GM23338 (cell line): ENCODE data around the gene RXRA. TPM values are rescaled to one million over a fixed set of nuclear protein-coding genes. Genes with fewer than 3 reads are reported as not detected.

Source experiments
- ATAC-seq: fragments of 200-7000 bp; cut with Tn5 transposase; 3 replicates; pipeline ENCODE4 v1.9.1; 2020
- DNase-seq: peaks from one replicate; pipeline ENCODE4 v3.0.0-alpha.2; 2015; ENCODE audit warnings: low spot score
- H2AFZ ChIP-seq: fragments of 200-600 bp; sonication (generic); 2 replicates; pipeline ENCODE4 v1.8.0; 2016; ENCODE audit warnings: antibody characterized with exemption, mild to moderate bottlenecking, moderate library complexity
- H3F3A ChIP-seq: fragments of 200-600 bp; sonication (generic); replicated peaks from 2 replicates; pipeline ENCODE4 v1.8.0; 2017; ENCODE audit warnings: antibody characterized with exemption, mixed run types, low read depth
- H3K27ac ChIP-seq: fragments of 200-600 bp; sonication (generic); 2 replicates; pipeline ENCODE4 v1.6.1; 2016; ENCODE audit warnings: low read depth
- H3K27me3 ChIP-seq: fragments of 200-600 bp; sonication (generic); 2 replicates; pipeline ENCODE4 v1.8.0; 2016; ENCODE audit warnings: mild to moderate bottlenecking, mixed run types, moderate library complexity; ENCODE audit not compliant: insufficient read depth
- H3K36me3 ChIP-seq: fragments of 200-600 bp; sonication (generic); 2 replicates; pipeline ENCODE4 v1.8.0; 2016; ENCODE audit warnings: mild to moderate bottlenecking; ENCODE audit not compliant: insufficient read depth
- H3K4me1 ChIP-seq: fragments of 200-600 bp; sonication (generic); 2 replicates; pipeline ENCODE4 v1.8.0; 2016; ENCODE audit warnings: mild to moderate bottlenecking, moderate library complexity; ENCODE audit not compliant: insufficient read depth
- H3K4me2 ChIP-seq: fragments of 200-600 bp; sonication (generic); 2 replicates; pipeline ENCODE4 v1.7.1; 2017; ENCODE audit warnings: mixed run types
- H3K4me3 ChIP-seq: fragments of 200-600 bp; sonication (generic); 2 replicates; pipeline ENCODE4 v1.6.1; 2016; ENCODE audit warnings: mixed run types
- H3K79me2 ChIP-seq: fragments of 200-600 bp; sonication (generic); replicated peaks from 2 replicates; pipeline ENCODE4 v1.8.0; 2017; ENCODE audit warnings: mild to moderate bottlenecking; ENCODE audit not compliant: insufficient read depth
- H3K9me2 ChIP-seq: fragments of 200-600 bp; sonication (generic); 2 replicates; pipeline ENCODE4 v1.8.0; 2017; ENCODE audit not compliant: insufficient read depth
- H4K20me1 ChIP-seq: fragments of 200-600 bp; sonication (generic); replicated peaks from 2 replicates; pipeline ENCODE4 v1.8.0; 2017; ENCODE audit warnings: mild to moderate bottlenecking; ENCODE audit not compliant: insufficient read depth
- H3K27ac Mint-ChIP-seq: 2 replicates; pipeline ENCODE4 v1.8.0; 2020; ENCODE audit warnings: inconsistent platforms, mild to moderate bottlenecking, moderate library complexity, mixed read lengths
- H3K27me3 Mint-ChIP-seq: 3 replicates; pipeline ENCODE4 v1.8.0; 2022; ENCODE audit warnings: low read depth, mild to moderate bottlenecking, moderate library complexity, mixed read lengths, inconsistent platforms; ENCODE audit not compliant: insufficient read depth, poor library complexity
- H3K36me3 Mint-ChIP-seq: 3 replicates; pipeline ENCODE4 v1.8.0; 2021; ENCODE audit warnings: low read depth, mild to moderate bottlenecking, inconsistent platforms, moderate library complexity, mixed read lengths
- H3K4me1 Mint-ChIP-seq: 3 replicates; pipeline ENCODE4 v1.8.0; 2020; ENCODE audit warnings: mild to moderate bottlenecking, inconsistent platforms, mixed read lengths
- H3K4me3 Mint-ChIP-seq: 3 replicates; pipeline ENCODE4 v1.8.0; 2021; ENCODE audit warnings: moderate library complexity, mild to moderate bottlenecking, inconsistent platforms, mixed read lengths
- H3K9me3 Mint-ChIP-seq: 3 replicates; pipeline ENCODE4 v1.8.0; 2020; ENCODE audit warnings: moderate library complexity, mild to moderate bottlenecking, inconsistent platforms, mixed read lengths
- EZH2phosphoT487 ChIP-seq: fragments of 200-600 bp; sonication (generic); IDR thresholded peaks from one replicate; pipeline ENCODE4 v1.8.1; 2018; ENCODE audit warnings: antibody characterized with exemption; ENCODE audit not compliant: unreplicated experiment
- JUNB ChIP-seq: IDR thresholded peaks from one replicate; pipeline ENCODE4 v1.6.1; 2016; ENCODE audit warnings: antibody characterized with exemption; ENCODE audit not compliant: unreplicated experiment
- NANOG ChIP-seq: IDR thresholded peaks from 2 replicates; pipeline ENCODE4 v1.6.1; 2016; ENCODE audit warnings: antibody characterized with exemption, borderline replicate concordance
- ZNF114 ChIP-seq: fragments of 250-450 bp; sonication (Bioruptor Pico); IDR thresholded peaks from 2 replicates; pipeline ENCODE4 v1.5.0; 2020; ENCODE audit warnings: mild to moderate bottlenecking, moderate library complexity
- ZNF331 ChIP-seq: fragments of 250-450 bp; sonication (Bioruptor Pico); IDR thresholded peaks from 2 replicates; pipeline ENCODE4 v1.5.0; 2020; ENCODE audit warnings: low read depth, mild to moderate bottlenecking, moderate library complexity
- polyA plus RNA-seq: library from polyadenylated mRNA; unstranded; fragments of >200 nt; fragmentation: Nextera tagmentation; extraction: Ambion mirVana; gene quantifications from 2 replicates; pipeline ENCODE4 v1.2.1, GENCODE V29; 2016
- total RNA-seq: library from RNA; depleted of rRNA; stranded (reverse); fragments of >200 nt; shearing (Covaris generic); gene quantifications from 2 replicates; pipeline ENCODE4 v1.2.3, GENCODE V29; 2014
- TF ChIP-seq, protein P1 (sequence below): IDR thresholded peaks from one replicate; pipeline ENCODE4 v1.6.1; 2018; ENCODE audit warnings: antibody characterized with exemption; ENCODE audit not compliant: unreplicated experiment
- TF ChIP-seq, protein P2 (sequence below): fragments of 250-450 bp; sonication (Bioruptor Pico); IDR thresholded peaks from 2 replicates; pipeline ENCODE4 v1.5.0; 2020; ENCODE audit warnings: mild to moderate bottlenecking, moderate library complexity

The RXRA gene
- total and polyA plus RNA-seq, 2 experiments from 2014 or later: 4.9 to 17.9 TPM

DNA sequence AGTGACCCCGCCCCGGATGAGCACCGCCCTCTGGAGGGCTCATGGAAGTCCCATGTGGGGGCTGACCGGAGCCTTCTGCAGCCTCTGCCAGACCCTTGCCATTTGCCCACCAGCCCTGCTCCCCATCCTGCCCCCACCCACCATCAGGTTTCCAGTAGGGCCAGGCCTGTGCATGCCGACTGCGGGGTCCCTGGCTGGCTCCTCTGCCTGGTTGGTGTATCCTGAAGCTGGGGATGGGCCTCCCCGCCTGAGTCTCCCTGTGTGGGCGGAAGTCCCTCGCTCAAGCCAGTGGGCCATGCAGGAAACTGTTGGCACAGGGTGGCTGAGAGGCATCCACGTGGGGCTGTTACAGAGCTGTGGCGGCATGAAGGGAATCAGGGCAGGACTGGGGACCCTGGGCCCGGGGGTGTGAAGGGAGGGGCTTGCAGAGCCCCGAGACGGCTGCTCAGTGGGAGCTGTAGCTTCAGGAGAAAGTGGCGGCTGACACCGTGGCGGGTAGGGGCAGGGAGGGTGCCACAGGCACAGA is 88.7 kb downstream of the RXRA start:
- no peak overlapping the region for H3K27ac ChIP-seq
- Mint-ChIP-seq H3K27me3 (peaks cover 3% of the 10 kb centered on the region), H3K36me3 (no peaks in the 10 kb centered on the region; the same call in 2 of the 3 replicates), H3K4me3 (no peak overlapping the region), H3K4me1 (peaks cover 3% of the 10 kb centered on the region), H3K27ac (no peak overlapping the region), H3K9me3 (no peaks in the 10 kb centered on the region)
- H3F3A ChIP-seq: no peaks in the 10 kb centered on the region
- H2AFZ ChIP-seq: no peak overlapping the region
- DNase-seq (no peak), ATAC-seq (no peak)
- TF ChIP-seq ZNF331 (CRISPR knock-in tag) (no peak), JUNB (no peak), ZNF114 (CRISPR knock-in tag) (no peak), EZH2phosphoT487 (no peak), NANOG (no peak)
- TF ChIP-seq, protein P1, sequence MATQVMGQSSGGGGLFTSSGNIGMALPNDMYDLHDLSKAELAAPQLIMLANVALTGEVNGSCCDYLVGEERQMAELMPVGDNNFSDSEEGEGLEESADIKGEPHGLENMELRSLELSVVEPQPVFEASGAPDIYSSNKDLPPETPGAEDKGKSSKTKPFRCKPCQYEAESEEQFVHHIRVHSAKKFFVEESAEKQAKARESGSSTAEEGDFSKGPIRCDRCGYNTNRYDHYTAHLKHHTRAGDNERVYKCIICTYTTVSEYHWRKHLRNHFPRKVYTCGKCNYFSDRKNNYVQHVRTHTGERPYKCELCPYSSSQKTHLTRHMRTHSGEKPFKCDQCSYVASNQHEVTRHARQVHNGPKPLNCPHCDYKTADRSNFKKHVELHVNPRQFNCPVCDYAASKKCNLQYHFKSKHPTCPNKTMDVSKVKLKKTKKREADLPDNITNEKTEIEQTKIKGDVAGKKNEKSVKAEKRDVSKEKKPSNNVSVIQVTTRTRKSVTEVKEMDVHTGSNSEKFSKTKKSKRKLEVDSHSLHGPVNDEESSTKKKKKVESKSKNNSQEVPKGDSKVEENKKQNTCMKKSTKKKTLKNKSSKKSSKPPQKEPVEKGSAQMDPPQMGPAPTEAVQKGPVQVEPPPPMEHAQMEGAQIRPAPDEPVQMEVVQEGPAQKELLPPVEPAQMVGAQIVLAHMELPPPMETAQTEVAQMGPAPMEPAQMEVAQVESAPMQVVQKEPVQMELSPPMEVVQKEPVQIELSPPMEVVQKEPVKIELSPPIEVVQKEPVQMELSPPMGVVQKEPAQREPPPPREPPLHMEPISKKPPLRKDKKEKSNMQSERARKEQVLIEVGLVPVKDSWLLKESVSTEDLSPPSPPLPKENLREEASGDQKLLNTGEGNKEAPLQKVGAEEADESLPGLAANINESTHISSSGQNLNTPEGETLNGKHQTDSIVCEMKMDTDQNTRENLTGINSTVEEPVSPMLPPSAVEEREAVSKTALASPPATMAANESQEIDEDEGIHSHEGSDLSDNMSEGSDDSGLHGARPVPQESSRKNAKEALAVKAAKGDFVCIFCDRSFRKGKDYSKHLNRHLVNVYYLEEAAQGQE: no peak
- TF ChIP-seq, protein P2, sequence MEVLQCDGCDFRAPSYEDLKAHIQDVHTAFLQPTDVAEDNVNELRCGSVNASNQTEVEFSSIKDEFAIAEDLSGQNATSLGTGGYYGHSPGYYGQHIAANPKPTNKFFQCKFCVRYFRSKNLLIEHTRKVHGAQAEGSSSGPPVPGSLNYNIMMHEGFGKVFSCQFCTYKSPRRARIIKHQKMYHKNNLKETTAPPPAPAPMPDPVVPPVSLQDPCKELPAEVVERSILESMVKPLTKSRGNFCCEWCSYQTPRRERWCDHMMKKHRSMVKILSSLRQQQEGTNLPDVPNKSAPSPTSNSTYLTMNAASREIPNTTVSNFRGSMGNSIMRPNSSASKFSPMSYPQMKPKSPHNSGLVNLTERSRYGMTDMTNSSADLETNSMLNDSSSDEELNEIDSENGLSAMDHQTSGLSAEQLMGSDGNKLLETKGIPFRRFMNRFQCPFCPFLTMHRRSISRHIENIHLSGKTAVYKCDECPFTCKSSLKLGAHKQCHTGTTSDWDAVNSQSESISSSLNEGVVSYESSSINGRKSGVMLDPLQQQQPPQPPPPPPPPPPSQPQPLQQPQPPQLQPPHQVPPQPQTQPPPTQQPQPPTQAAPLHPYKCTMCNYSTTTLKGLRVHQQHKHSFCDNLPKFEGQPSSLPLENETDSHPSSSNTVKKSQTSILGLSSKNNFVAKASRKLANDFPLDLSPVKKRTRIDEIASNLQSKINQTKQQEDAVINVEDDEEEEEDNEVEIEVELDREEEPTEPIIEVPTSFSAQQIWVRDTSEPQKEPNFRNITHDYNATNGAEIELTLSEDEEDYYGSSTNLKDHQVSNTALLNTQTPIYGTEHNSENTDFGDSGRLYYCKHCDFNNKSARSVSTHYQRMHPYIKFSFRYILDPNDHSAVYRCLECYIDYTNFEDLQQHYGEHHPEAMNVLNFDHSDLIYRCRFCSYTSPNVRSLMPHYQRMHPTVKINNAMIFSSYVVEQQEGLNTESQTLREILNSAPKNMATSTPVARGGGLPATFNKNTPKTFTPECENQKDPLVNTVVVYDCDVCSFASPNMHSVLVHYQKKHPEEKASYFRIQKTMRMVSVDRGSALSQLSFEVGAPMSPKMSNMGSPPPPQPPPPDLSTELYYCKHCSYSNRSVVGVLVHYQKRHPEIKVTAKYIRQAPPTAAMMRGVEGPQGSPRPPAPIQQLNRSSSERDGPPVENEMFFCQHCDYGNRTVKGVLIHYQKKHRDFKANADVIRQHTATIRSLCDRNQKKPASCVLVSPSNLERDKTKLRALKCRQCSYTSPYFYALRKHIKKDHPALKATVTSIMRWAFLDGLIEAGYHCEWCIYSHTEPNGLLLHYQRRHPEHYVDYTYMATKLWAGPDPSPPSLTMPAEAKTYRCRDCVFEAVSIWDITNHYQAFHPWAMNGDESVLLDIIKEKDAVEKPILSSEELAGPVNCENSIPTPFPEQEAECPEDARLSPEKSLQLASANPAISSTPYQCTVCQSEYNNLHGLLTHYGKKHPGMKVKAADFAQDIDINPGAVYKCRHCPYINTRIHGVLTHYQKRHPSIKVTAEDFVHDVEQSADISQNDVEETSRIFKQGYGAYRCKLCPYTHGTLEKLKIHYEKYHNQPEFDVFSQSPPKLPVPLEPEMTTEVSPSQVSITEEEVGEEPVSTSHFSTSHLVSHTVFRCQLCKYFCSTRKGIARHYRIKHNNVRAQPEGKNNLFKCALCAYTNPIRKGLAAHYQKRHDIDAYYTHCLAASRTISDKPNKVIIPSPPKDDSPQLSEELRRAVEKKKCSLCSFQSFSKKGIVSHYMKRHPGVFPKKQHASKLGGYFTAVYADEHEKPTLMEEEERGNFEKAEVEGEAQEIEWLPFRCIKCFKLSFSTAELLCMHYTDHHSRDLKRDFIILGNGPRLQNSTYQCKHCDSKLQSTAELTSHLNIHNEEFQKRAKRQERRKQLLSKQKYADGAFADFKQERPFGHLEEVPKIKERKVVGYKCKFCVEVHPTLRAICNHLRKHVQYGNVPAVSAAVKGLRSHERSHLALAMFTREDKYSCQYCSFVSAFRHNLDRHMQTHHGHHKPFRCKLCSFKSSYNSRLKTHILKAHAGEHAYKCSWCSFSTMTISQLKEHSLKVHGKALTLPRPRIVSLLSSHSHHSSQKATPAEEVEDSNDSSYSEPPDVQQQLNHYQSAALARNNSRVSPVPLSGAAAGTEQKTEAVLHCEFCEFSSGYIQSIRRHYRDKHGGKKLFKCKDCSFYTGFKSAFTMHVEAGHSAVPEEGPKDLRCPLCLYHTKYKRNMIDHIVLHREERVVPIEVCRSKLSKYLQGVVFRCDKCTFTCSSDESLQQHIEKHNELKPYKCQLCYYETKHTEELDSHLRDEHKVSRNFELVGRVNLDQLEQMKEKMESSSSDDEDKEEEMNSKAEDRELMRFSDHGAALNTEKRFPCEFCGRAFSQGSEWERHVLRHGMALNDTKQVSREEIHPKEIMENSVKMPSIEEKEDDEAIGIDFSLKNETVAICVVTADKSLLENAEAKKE (CRISPR knock-in tag): no peak
- H3K27me3 ChIP-seq: no peaks in the 10 kb centered on the region
- no peak overlapping the region for H3K4me3 ChIP-seq
- no peaks in the 10 kb centered on the region for H3K9me2 ChIP-seq
- H3K4me2 ChIP-seq: no peak overlapping the region
- no peaks in the 10 kb centered on the region for H4K20me1 ChIP-seq
- H3K79me2 ChIP-seq: no peaks in the 10 kb centered on the region
- H3K36me3 ChIP-seq: no peaks in the 10 kb centered on the region
- H3K4me1 ChIP-seq: no peaks in the 10 kb centered on the region
